ENCODE measurements around the gene RELN.

DNA sequence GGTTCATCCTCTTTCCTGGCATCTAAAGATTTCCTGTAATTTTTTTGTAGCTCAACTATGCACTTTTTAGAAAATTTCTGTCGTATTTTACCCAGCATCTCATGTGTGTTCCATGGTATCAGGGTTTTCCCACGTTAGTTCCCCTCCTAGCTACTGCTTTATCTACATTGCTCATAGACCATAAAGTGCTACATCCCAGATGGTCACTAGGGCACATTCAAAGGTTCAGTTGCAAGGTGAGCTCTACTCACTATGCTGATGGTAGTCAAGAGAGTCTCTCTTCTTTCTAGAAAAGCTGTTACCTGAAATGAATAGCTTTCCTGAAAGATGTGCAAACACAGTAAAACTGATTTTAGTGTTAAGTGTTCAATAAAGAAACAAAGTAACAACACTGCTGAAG is 33.5 kb downstream of the RELN start:
- TF ChIP-seq CTCF (IDR thresholded peaks at IDR 0.05) = no peak
- TF ChIP-seq POLR2A (IDR thresholded peaks at IDR 0.05) = no peak

Measured in thyroid gland (tissue), 4 donors.